Body of pancreas (tissue), 4 donors: ENCODE results near the gene B3GAT1.

Source experiments
- CTCF ChIP-seq, 7 experiments: fragments of 450-650 bp in 4 of 7; fragments of 200-600 bp in 3 of 7; sonication (generic) in 3 of 7; IDR thresholded peaks; one replicate each; pipeline ENCODE4 v1.5.1; 2016 to 2019; ENCODE audit warnings: antibody characterized with exemption in 7 of 7
- POLR2A ChIP-seq, 3 donors: fragments of 450-650 bp; IDR thresholded peaks; one replicate each; pipeline ENCODE4 v1.6.1; 2016; ENCODE audit warnings: antibody characterized with exemption in 3 of 3, mild to moderate bottlenecking in 2 of 3

DNA sequence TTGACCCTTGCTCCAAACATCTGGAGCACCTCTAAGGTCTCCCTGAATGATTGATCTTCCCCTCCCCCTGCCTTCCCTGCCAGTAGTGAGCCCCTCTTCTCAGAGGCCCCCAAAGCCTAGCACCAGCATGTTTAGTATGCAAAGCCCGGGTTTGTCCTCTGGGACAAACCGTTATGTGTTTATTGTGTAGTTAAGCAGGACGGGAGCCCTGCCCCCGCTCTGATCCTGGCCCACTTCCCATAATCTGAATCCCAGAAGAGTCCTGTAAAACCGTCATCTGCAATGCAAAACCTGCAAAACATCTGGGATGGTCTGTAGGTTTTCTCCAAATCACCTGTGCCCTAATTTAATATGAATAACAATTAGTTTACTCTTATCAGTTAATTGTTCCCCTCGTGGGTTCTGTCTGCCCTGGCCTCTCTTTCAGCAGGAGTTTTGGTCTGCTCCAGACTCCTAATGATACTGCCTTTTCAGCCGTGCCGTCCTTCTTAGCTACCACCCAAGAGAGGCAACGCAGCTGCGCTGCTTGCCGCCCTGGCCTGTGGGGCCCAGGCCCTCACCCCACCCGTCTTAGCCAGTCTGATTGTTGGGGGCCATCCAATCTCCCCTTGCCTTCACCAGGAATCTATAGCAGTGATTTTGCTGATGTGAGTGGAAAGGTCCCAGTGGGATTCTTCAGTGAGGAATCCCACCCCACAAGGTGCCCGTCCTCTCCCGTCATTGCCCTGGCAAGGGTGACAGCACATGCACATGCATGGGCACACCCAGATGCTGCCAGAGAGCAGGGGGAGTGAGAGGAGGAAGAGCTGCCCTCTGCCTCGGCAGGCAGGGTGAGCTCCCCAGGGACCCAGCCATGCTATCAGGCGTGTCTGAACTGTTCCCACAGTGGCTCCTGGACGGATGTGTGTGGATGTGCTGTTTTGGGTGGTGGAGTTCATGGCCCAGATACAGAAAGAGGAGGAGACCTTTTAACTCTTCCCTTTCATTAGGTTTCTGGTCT is 3.0 kb upstream of the B3GAT1 start:
- TF ChIP-seq CTCF (IDR thresholded peaks at IDR 0.05), result no peak
- TF ChIP-seq POLR2A (IDR thresholded peaks at IDR 0.05), result no peak
